SKM-1 (cell line): Measurements from ENCODE around the gene MRO.

Source experiments
- DNase-seq: peaks from one replicate; lab custom pipeline; 2025; ENCODE audit not compliant: unreplicated experiment; lab: John Stamatoyannopoulos, UW

MRO gene

GRCh38 chr18:50748243-50749229 is 71.3 kb downstream of the MRO start:
- DNase-seq, result no peak

- DNase-seq, result no peak
Measured at GRCh38 chr18:50747849-50748242, 72.0 kb downstream of the MRO start.

- no peak for DNase-seq
Measured at GRCh38 chr18:50745945-50746344, 73.9 kb downstream of the MRO start.
